HG03135 (cell line): ENCODE results near the gene NXF2B.
A peak's percentile ranks its signal among the peaks of the same experiment; 100 is the strongest.
"Not testable (repeated sequence)": the region's sequence is repeated elsewhere in the genome, so short reads cannot be mapped to it uniquely, and the experiment has no call there.

Source experiments
- ATAC-seq: cut with Tn5 transposase; IDR thresholded peaks from one replicate; pipeline ENCODE4 v1.9.1; 2021; ENCODE audit warnings: mild to moderate bottlenecking, moderate library complexity; ENCODE audit not compliant: unreplicated experiment

Gene NXF2B, protein sequence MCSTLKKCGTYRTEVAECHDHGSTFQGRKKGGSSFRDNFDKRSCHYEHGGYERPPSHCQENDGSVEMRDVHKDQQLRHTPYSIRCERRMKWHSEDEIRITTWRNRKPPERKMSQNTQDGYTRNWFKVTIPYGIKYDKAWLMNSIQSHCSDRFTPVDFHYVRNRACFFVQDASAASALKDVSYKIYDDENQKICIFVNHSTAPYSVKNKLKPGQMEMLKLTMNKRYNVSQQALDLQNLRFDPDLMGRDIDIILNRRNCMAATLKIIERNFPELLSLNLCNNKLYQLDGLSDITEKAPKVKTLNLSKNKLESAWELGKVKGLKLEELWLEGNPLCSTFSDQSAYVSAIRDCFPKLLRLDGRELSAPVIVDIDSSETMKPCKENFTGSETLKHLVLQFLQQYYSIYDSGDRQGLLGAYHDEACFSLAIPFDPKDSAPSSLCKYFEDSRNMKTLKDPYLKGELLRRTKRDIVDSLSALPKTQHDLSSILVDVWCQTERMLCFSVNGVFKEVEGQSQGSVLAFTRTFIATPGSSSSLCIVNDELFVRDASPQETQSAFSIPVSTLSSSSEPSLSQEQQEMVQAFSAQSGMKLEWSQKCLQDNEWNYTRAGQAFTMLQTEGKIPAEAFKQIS

DNA sequence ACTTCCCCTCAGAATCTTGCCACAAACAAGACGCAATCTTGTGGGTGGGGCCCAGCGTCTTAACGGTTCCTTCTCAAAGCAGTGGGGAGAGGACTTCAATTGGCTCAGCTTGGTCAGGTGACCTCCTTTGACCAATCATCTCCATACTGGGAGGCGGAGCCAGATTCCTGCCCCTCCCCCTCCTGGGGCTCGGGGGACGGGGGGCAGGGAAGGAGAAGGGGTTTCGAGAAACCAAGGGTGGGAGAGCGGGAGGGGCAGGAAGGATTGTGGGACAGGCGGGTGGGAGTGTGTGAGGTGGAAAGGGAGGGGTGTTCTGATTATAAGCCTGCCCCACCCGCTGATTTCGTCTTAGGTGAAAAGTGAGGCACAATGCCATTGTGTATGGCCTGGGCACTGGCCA is at the start of gene NXF2B:
Gene NXF2B (minus strand): TSS at position 101 of the 400 bp plus-strand sequence. CDS start 59,972 bp downstream, outside the sequence.
- not testable (repeated sequence) for ATAC-seq

DNA sequence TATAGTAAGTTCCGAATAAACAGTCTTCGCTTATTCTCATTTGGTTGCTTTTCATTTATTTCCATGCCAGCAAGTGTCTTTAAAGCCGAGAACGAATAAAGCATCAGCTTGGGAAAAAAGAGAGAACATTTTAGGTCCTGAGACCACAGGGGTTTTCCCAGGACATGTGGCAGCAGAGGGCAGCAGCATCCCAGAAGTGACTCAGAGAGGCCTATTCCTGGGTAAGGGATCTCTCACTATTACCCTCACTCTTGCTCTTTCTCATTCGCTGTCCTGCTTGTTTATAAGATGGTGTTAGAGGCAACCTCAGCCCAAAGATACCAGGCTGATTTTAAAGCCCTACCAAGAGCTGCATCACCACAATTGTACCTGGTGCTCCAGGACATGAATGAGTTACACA is 39.0 kb upstream of the NXF2B start:
- ATAC-seq, result not testable (repeated sequence)

DNA sequence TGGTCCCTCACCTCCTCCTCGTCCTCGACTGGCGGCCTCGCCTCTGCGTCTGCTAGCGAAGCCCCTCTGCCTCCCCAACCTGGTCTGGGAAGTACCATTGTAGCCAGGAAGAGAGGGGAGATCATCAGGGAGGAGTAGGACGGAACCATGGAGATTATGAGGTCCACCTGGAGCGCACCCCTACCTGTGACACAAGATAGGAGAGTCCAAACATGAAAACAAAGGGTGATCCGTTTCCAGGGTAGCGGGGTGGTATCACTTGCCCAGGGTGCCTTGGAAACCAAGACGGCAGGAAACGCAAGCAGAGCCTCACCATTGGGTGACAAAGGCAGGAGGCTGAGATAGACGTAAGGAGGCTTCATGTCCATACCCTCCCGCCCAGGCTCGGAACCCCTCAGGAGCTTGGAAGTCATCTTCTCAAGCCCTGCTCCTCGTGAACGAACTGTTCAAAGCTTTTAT is 32.0 kb upstream of the NXF2B start, which contains the start of gene TCP11X2:
Gene TCP11X2 (minus strand): TSS at position 51 of the 459 bp plus-strand sequence.
- not testable (repeated sequence) for ATAC-seq

DNA sequence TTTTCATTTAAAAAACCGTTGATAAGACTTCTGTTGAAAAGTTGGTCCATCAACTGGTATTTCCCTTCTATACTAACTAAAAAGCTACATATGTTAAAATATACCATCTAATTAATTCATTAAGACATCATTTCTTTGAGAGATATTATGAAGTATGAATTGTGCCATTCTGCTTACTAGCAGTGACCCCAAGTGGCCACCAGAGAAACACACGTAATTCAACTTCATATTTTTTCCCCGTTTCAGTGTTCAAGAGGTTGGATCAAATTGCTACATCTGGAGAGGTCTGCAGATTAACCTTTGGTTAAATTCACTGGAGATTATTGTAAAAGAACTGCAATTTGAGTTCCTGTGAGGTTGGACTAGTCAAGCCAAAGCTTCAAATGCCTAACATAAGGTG is 30.4 kb upstream of the NXF2B start:
- not testable (repeated sequence) for ATAC-seq

DNA sequence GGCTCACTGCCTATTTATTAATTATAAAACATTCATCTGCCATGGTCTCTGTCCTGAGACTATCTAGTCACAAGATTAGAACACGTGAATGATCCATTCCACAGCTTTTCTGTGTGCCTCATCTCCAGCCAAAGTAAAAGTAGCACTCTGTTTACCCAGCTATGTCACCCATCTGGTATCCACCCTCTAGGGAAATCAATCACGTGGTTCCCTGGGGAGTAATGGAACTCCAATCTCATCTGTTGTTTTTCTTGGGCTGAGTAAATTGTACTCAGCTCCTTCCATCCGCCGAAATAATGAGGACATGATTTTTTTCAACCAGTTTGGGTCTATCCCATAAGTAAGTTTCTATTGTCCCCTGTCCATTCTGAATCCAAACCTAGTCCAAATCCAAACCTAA is 18.8 kb upstream of the NXF2B start:
- not testable (repeated sequence) for ATAC-seq

DNA sequence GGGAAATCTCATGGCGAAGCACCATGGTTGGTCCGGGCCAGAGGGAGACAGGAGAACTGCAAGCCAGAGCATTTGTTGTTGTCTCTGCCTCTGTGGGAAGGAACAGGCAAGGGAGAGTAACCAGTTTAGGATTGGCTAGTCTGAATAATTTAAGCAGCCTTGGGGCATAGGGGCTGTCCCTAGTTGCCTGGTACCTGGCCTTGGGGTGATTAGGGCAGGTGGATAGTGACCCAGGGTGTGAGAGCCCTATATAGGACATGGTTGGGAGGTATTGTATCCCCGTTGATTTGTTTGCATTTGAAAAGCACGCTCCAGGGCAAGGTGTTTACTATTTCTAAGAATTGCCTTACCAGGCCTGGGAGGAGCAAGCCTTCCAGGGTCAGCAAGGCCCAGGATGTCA is 25.3 kb downstream of the NXF2B start:
- ATAC-seq, result not testable (repeated sequence)

DNA sequence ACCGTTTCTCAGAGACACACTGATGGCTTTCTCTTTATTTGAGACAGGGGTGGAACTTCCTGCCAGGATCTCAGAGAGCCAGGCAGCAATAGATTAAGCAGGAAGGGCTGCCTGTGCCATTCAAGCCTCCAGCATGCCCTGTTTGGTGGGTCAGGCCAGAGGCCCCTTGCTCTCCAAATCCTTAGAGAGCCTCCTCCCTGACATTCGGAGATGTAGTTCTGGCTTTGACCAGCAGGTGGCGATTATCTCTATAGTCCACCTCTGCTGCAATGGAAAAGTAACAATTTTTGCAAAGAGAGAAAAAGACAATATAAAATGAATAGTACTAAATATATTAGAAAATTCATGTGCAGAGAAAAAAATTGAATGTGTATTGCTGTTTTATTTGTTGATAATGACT is 93.9 kb downstream of the NXF2B start:
- peak; percentile 63 for ATAC-seq

DNA sequence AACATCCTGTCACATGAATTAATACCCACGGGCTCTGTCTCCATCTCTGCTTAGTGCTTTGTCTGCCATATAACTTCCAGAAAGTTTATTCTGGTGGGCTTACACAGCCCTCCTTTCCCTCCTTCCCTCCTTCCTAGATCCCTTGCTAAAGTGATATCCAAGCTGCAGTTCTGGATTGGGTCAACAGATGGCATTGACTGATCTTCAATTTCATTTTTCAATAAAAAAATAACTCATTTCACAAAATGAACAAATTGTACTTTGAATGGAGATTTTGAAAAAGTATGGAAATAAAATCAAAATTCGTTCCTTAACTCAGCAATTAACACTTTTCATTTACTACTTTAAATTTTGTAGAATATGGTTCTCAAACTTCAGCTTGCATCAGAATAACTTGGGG is 97.9 kb downstream of the NXF2B start:
- ATAC-seq, result no peak

DNA sequence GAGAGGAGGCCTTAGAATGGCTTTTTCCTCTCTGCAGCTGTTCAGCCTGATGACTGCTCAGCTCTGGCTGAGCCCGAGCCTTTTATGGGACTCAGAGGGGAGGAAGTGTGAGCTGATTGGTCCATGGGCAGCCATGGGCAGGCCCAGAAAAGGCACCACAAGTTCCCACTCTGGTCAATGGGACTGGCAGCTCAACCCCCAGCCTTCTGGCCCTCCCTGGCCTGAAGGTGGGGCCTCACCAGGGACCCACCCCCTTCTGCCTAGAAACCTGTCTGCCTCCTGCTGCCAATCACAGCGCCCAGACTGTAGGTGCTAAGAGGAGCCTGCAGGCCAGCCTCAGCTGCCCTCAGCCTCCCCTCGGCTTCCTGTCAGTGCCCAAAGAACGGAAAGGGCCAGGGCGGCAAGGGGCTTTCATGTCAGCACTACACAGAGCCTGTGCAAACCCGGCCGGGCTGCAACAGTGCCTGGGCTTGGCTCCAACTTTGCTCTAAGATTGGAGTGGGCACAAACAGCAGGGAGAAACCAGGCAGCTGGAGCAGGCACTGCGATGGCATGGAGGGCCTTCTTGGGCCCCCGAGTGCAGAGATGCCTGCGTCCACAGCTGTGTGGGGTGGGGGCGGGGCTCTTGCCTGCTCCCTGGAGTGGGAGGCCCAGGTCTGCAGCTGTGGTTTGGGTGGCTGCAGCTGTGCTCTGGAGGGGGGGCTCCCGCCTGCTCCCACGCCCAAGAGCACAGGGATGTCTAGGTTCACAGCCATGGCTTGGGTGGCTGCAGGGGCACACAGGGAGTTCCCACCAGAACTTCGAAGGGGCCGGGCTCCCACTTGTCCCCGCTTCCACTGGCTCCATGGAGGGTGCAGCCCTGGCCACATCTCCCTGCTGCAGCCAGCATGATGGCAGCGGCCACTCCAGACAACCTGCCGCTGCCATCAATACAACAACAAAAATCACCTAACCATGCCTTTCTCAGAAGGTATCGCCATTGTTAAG is 100.2 kb downstream of the NXF2B start:
- no peak for ATAC-seq

DNA sequence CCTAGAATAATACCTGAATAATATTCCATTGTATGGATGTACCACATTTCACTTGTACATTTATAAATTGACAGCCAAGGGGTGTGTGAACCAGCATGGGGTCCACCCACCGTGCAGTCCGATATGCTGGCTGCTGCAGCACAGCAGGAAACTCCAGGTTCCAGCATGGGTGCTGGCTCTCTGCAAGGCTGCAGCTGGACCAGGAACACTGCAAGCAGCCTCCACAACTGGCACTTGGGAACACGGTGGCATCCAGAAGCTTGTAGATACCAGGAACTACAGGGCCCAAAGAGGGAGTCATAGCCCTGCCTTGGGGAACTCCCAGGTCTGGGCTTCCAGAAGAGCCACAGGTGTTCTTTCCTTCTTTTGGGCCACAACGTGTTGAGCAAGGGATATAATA is 101.6 kb downstream of the NXF2B start:
- no peak for ATAC-seq
